Osteocyte (in vitro differentiated cells): ENCODE data around the gene CNTN5. TPM values are rescaled to one million over a fixed set of nuclear protein-coding genes. Genes with fewer than 3 reads are reported as not detected.

Experiments used
- DNase-seq: peaks from one replicate; pipeline ENCODE4 v3.0.0; 2021; ENCODE audit warnings: mixed read lengths; ENCODE audit not compliant: unreplicated experiment; ENCODE audit errors: extremely low spot score
- H3K27ac Mint-ChIP-seq: one replicate; pipeline ENCODE4 v1.8.0; 2021; ENCODE audit warnings: mild to moderate bottlenecking, mixed read lengths; ENCODE audit not compliant: unreplicated experiment
- H3K27me3 Mint-ChIP-seq: one replicate; pipeline ENCODE4 v1.8.0; 2021; ENCODE audit warnings: mixed read lengths; ENCODE audit not compliant: unreplicated experiment
- H3K36me3 Mint-ChIP-seq: one replicate; pipeline ENCODE4 v1.8.0; 2021; ENCODE audit warnings: mixed read lengths; ENCODE audit not compliant: unreplicated experiment
- H3K4me1 Mint-ChIP-seq: one replicate; pipeline ENCODE4 v1.8.0; 2021; ENCODE audit warnings: mixed read lengths; ENCODE audit not compliant: unreplicated experiment
- H3K4me3 Mint-ChIP-seq: one replicate; pipeline ENCODE4 v1.8.0; 2021; ENCODE audit warnings: mild to moderate bottlenecking, moderate library complexity, mixed read lengths; ENCODE audit not compliant: unreplicated experiment
- H3K9me3 Mint-ChIP-seq: one replicate; pipeline ENCODE4 v1.8.0; 2021; ENCODE audit warnings: mixed read lengths; ENCODE audit not compliant: unreplicated experiment
- total RNA-seq: library from RNA; stranded (reverse); gene quantifications from 2 replicates; pipeline ENCODE4 v1.2.1, GENCODE V29; 2021
- TF ChIP-seq, protein P1 (sequence below): fragments of 200-600 bp; sonication (generic); IDR thresholded peaks from 2 replicates; pipeline ENCODE4 v1.5.0; 2021; ENCODE audit warnings: antibody characterized with exemption, mild to moderate bottlenecking, moderate library complexity

The CNTN5 gene
- total RNA-seq, 1 donor from 2014 or later = 0.30 TPM

DNA sequence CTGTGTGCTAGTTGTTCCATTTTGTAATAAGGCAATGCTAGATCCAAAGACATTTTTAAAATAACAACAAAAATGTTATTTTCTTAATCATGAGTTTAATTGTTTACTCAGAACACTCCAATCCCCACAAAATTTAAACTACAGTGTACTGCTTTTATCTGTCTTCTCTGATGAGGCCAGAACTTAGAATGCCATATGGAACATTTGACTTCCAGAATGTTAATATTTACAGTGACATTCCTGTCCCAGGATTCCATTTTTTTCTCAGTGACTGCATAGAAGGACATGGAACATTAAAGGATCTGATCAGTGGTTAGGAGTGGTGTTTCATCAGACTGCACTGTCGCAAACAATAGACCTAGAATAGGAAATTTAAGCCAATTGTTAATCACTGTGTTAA, 1171.4 kb downstream of the CNTN5 start:
- TF ChIP-seq, protein P1, sequence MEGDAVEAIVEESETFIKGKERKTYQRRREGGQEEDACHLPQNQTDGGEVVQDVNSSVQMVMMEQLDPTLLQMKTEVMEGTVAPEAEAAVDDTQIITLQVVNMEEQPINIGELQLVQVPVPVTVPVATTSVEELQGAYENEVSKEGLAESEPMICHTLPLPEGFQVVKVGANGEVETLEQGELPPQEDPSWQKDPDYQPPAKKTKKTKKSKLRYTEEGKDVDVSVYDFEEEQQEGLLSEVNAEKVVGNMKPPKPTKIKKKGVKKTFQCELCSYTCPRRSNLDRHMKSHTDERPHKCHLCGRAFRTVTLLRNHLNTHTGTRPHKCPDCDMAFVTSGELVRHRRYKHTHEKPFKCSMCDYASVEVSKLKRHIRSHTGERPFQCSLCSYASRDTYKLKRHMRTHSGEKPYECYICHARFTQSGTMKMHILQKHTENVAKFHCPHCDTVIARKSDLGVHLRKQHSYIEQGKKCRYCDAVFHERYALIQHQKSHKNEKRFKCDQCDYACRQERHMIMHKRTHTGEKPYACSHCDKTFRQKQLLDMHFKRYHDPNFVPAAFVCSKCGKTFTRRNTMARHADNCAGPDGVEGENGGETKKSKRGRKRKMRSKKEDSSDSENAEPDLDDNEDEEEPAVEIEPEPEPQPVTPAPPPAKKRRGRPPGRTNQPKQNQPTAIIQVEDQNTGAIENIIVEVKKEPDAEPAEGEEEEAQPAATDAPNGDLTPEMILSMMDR = no peak
- Mint-ChIP-seq H3K4me3 (no peak overlapping the region), H3K4me1 (no peaks in the 10 kb centered on the region)

DNA sequence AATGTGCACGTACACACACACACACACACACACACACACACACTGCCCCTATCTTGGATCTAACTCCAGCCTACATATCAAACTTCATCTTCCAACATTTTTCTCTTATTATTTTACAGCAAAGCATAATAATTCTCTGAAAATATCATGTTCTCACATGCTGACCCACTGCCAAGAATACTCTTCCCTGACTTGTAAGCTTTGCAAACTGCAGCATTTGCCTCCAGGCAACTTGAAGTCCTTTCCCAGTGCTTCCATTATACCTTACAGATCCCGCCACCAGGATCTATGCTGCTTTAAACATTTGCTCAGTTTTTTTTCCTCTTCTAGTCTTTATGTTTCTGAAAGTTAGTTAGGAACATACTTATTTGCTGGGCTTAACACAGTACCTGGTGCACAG, 1183.0 kb downstream of the CNTN5 start:
- no peaks in the 10 kb centered on the region for H3K9me3 Mint-ChIP-seq
- TF ChIP-seq, protein P1 = no peak
- H3K27me3 Mint-ChIP-seq = no peaks in the 10 kb centered on the region
- no peak for DNase-seq
- H3K4me3 Mint-ChIP-seq = no peak overlapping the region
- H3K4me1 Mint-ChIP-seq = no peaks in the 10 kb centered on the region
- H3K36me3 Mint-ChIP-seq = no peaks in the 10 kb centered on the region
- H3K27ac Mint-ChIP-seq = no peak overlapping the region

More for the DNA sequence above, 1171.4 kb downstream of the CNTN5 start:
- Mint-ChIP-seq H3K36me3 (no peaks in the 10 kb centered on the region), H3K27me3 (peaks cover 4% of the 10 kb centered on the region), H3K27ac (no peak overlapping the region), H3K9me3 (no peaks in the 10 kb centered on the region)
- DNase-seq = no peak

DNA sequence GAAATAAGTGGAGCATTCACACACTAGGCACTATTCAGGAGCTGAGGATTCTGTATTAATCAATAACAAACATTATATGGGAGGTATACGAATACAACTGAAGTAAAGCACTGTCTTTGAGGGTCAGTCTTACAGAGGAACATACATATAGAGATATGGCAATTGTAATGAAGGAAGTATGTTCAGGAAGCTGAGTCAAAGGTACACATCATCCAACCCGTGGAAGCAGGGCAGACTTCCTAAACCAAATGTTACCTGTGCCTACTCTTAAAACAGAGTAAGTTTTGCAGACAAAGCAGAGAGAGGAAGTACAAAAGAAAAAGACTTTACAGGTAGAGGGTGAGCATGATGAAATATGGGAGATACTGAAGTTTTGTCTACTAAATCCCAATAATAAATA, 1185.2 kb downstream of the CNTN5 start:
- no peaks in the 10 kb centered on the region for H3K4me1 Mint-ChIP-seq
- no peak overlapping the region for H3K4me3 Mint-ChIP-seq
- DNase-seq = no peak
- no peaks in the 10 kb centered on the region for H3K36me3 Mint-ChIP-seq
- TF ChIP-seq, protein P1 = no peak
- H3K9me3 Mint-ChIP-seq = no peaks in the 10 kb centered on the region
- no peaks in the 10 kb centered on the region for H3K27me3 Mint-ChIP-seq
- H3K27ac Mint-ChIP-seq = no peak overlapping the region

DNA sequence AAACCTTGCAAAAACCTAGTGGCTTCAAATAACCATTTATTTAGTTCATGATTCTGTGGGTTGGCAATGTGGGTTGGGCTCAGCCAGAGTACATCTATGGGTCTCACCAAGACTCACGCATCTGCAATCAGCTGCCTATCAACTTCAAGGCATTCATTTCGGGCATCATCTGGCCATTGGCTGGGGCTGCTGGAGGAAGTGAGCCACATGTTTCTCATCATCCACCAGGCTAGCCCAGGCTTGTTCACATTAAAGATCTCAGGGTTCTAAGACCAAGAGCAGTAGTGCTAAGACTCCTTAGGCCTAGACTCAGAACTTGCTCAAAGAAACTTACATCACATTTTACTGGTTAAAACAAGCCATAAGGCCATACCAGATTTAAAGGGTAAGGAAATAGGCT, 1187.5 kb downstream of the CNTN5 start:
- Mint-ChIP-seq H3K4me3 (no peak overlapping the region), H3K9me3 (no peaks in the 10 kb centered on the region), H3K27ac (no peak overlapping the region), H3K27me3 (no peaks in the 10 kb centered on the region), H3K36me3 (no peaks in the 10 kb centered on the region), H3K4me1 (no peaks in the 10 kb centered on the region)
- TF ChIP-seq, protein P1 = no peak
- DNase-seq = no peak

DNA sequence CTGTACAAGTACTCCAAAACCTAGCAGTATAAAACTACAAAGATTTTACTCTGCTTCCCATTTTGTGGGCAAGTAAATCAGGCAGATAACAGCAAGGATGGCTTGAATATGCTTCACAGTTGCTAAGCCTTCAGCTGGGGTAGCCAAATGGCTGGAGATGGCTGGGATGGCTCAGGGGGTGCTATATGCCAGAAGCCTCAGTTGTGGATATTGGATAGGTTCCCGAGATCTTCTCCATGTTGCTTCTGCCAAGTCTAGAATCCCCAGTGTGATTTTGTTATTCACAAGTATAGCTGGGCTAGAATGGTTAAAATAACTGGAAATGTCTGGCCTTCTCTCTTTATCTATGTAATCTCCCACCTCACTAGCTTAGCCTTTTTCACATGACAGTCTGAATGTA, 1194.0 kb downstream of the CNTN5 start:
- Mint-ChIP-seq H3K9me3 (no peaks in the 10 kb centered on the region), H3K27ac (no peak overlapping the region), H3K4me1 (no peaks in the 10 kb centered on the region), H3K27me3 (no peaks in the 10 kb centered on the region), H3K36me3 (no peaks in the 10 kb centered on the region), H3K4me3 (no peak overlapping the region)
- DNase-seq = no peak
- TF ChIP-seq, protein P1 = no peak
